COR-L47 (cell line): Measurements from ENCODE around the gene SPCS1.
"Not testable (repeated sequence)": the region's sequence is repeated elsewhere in the genome, so short reads cannot be mapped to it uniquely, and the experiment has no call there.

Source experiments
- DNase-seq: peaks from one replicate; lab custom pipeline; 2025; lab: John Stamatoyannopoulos, UW

SPCS1 gene

DNA sequence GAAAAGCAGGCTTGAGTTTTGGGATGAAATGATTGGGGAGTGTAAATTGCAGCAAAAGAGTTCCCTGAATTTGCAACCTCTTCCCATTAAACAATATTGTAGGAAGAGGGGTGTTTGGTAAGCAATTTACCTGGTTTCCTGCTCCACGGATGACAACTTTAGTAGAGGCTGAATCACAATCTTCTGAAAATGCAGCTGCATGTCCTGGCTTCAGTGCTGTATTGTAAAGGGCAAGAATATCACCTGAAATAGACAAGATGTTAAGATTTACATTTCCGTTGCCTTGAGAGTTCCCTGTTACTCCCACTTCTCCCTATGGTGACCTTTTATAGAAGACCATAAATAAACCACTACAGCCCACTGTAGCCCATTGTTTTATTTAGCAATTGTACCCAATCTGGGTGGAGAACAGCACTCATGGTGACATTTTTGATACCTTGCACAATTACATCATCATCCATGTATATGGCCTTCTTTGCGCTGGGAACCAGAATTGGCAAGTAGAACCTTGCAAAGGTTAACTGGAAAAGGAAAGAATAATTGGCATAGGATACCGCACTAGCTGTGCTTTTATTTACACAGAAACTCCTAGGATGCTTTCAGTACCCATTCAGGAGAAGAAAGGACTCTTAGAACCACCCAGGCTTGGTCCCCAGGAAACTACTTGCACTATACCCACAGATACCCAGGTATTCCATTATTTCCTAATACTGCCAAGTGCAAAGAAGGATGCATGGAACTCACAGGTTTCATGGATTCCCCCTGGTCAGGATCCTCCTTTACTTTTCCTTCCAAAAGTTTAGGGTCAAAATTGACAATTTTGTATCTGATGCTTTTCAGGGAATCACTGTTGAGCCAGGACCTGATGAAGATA lies 9.9 kb upstream of the SPCS1 start:
- no peak for DNase-seq

DNA sequence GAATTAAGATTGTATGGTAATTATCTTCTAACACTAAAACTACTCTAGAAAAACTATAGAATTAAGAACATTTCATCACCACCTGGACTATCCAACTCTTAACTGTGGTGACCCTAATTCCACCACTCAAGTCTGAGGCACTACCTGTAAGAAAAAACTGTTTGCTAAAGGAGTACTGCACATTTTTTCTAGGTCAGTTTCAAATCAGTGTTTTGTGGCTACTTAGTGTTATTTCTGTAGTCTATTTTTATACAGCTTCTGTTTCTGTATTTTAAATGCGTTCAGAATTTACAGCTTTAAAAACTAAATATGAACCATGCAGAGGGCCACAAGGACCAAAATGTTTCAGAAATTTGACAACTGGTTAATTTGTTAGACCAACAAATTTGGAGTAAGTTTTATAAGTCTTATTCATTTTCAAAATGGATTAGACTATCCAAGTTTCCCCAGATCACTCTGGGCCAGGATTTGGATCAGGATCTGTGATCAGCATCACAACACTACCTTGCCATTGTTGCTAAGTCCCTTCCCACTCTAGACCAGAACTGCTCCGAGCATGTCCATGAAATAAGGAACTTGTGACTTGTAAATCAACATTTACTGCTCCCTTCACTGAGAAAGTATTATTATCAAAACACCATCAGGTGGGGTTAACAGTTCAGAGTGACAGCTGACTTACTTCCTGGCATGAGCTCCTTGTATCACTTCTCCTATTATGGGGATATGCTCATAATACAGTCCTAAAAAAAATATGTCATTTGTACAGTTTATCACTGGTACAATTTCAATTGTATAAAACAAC lies 8.9 kb upstream of the SPCS1 start:
- DNase-seq = no peak

- no peak for DNase-seq
Measured at GRCh38 chr3:52697632-52697965, 8.3 kb upstream of the SPCS1 start.

DNA sequence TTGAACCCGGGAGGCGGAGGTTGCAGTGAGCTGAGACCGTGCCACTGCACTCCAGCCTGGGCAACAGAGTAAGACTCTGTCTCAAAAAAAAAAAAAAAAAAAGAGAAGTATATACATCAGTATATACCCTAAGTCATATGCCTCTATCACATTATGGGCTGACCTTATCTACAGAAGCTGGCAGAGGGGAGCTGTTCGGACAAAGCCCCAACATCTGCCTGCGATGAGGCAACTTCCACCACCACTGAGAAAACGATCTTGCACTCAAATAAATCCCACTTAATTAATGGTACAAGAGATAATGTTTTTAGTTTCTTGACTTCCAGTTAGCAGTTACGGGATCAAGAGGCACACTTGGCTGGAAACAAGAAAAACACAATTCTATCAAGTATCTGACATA lies 2.6 kb upstream of the SPCS1 start:
- no peak for DNase-seq

DNA sequence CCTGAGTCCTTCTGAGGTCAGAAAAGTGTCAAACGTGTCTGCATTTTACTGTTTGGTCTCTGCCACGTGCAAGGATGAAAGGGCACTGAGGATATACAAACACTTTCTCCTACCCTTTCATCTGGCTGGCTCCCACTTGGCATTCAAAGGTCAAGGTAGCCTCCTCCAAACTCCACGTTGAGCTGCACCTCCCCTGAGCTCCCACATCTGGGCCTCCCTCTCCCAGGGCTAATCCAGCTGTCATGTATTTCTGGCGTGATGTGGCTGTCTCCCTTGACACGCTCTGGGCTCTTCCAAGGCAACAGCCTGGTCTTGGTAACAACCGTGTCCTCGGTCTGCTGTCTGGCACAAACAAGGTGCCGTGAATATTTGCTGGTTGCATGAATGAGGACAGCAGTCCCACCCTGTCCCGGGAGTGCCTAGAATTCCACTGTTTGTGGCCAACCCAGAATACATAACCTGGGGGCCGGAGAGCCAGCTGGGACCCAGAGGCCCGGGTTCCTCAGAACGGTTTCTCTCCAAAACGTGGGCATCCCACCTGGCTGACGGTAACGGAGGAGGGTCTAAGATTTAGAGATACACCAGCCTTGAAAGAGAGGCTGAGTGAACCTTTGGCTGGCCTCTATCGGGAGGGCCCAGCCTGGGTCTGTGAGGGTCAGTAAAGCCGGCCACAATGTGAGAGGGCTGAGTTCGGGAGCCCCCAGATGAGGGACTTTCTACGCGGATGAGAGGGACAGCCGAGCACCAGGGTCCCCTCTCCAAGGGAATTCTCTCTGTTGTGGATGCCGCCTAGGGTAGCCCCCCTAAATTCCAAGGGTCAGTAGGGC lies 1.1 kb upstream of the SPCS1 start:
- no peak for DNase-seq

DNA sequence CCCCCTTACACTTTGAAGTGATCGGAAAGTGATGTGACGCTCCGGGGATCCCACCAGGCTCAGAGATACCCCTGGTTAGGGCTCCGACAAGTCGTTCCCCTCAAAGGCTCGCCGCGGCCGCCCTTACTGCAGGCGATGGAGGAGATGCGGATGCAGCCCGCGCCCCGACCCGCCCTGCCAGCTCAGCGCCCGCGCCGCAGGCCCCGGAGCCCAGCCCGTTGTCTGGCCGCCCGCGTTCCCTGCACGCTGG lies 543 bp upstream of the SPCS1 start:
- no peak for DNase-seq

- no peak for DNase-seq
Measured at GRCh38 chr3:52707585-52707984, 1.7 kb downstream of the SPCS1 start.

- no peak for DNase-seq
Measured at GRCh38 chr3:52710512-52710911, 4.6 kb downstream of the SPCS1 start.

DNA sequence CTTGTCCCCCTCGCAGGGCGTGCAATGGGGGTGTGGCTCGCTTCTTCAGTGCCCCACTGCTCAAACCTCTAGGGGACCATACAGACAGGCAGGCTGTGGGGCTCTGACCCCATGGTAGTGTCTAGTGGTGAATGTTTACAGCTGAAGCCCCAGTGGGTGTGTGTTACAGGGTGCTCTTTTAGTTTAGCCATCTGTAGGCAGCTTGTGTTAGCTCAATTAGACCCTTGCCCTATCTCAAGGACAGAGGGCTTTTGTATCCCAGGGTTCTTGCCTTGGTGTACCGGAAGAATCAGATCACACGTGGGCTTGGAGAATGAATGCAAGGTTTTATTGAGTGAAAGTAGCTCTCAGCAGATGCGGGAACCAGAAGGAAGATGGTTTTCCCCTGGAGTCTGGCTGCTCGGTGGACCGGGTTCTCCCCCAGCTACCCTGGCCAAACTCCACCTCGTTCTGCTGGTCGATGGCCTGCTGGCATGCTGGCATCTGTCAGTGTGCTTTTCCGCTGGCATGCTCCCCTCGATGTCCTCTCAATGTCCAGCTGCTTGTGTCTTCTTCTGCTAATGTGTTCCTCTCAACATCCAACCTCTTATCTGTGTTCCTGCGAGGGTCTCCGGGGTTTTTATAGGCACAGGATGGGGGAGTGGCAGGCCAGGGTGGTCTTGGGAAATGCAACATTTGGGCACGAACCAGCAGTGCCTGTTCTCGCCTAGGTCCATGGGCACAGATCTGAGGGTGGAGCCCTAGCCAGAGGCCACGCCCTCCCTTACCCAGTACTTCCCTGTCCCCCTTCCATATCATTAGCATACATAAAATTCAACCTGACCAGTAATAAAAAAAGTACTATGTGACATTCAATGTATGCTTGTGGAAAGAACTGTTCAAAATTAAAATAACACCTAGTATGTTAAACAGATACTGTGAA lies 6.6 kb downstream of the SPCS1 start:
- no peak for DNase-seq

- DNase-seq = no peak
Measured at GRCh38 chr3:52714335-52715302, 8.7 kb downstream of the SPCS1 start.

- no peak for DNase-seq
Measured at GRCh38 chr3:52715714-52716305, 9.9 kb downstream of the SPCS1 start.

DNA sequence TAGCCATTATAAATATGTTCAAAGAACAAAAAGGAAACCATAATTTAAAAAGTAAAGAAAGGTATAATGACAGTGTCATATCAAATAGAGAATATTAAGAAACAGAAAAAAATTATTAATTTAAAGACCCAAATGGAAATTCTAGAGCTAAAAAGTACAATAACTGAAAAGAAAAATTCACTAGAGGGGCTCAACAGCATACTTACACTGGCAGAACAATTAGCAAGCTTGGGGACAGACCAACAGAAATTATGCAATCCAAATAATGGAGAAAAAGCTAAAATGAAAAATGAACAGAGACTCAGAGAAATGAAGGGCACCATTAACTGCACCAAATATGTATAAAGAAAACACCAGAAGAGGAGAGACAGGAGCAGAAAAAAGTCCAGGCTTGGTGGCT lies 13.7 kb downstream of the SPCS1 start:
- DNase-seq = no peak

GRCh38 chr3:52721002-52721729 lies 15.3 kb downstream of the SPCS1 start:
- DNase-seq = no peak

DNA sequence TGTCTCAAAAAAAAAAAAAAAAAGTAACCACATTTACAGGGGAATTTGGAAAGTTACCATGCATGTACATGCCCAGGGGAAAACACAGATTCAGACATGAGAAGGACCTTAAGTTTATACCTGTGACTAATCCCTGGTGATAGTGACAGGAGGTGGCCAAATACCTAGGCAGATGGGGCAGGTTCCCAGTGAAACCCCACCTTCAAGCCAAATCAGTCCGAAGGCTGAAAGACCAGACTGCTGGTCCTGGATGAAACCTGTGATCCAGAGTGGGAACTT lies 15.8 kb downstream of the SPCS1 start:
- no peak for DNase-seq

DNA sequence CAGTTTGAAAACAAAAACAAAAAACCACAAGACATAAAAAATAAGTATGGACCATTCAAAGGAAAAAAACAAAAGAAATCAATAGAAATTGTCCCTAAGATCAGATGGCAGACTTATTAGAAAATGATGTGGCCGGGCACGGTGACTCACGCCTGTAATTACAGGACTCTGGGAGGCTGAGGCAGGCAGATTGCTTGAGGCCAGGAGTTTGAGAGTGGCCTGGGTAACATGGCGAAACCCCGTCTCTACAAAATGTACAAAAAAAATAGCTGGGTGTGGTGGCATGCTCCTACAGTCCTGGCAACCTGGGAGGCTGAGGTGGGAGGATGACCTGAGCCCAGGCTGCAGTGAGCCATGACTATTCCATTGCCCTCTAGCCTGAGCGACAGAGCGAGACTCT lies 16.6 kb downstream of the SPCS1 start:
- DNase-seq = no peak

GRCh38 chr3:52723935-52724334 lies 18.0 kb downstream of the SPCS1 start:
- no peak for DNase-seq

DNA sequence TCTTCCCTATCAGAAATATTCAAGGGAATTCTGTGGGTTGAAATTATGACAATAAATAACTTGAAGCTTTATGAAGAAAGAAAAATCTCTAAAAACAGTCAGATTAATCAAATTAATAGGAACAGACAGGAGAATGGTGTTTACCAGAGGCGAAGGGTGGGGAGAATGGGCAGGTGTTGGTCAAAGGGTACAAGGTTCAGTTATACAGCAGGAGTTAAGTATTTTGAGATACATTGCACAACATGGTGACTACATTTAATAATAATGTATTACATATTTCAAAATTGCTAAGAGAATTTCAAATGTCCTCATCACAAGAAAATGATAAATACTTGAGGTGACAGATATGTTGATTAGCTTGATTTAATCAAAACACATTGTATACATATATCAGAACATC lies 18.6 kb downstream of the SPCS1 start:
- no peak for DNase-seq

DNA sequence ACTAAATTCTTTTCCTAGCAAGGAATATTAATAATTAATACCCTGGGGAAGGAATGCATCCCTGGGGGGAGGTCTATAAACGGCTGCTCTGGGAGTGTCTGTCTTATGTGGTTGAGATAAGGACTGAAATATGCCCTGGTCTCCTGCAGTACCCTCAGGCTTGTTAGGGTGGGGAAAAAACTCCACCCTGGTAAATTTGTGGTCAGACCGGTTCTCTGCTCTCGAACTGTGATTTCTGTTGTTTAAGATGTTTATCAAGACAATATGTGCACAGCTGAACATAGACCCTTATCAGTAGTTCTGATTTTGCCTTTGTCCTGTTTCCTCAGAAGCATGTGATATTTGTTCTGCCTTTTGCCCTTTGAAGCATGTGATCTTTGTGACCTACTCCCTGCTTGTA lies 22.8 kb downstream of the SPCS1 start:
- DNase-seq = not testable (repeated sequence)

DNA sequence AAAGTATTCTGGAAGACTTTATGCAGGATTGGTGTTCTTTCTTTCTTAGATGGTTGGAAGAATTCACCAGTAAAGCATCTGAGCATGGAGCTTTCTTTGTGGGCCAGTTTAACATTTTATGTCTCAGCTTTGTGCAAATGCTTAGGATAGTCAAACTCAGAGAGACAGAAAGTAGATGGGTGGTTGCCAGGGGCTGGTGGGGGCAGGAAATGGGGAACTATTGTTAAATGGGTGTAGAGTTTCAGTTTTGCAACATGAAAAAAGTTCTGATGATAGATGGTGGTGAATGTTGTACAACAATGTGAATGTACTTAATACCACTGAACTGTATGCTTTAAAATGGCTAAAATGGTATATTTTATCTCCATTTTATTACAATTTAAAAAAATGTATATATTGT lies 24.8 kb downstream of the SPCS1 start:
- DNase-seq = no peak

DNA sequence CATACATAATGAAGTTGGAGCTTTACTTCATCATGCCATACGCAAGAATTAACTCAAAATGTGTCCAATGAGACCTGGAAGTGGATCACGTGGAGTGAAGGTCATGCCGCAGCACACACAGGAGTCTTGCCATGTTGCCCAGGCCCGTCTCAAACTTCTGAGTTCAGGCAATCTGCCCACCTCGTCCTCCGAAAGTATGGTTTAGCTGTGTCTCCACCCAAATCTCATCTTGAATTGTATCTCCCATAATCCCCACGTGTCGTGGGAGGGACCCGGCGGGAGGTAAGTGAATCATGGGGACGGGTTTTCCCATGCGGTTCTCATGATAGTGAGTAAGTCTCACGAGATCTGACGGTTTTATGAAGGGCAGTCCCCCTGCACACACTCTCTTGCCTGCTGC lies 25.7 kb downstream of the SPCS1 start:
- DNase-seq = no peak
